Stimulated activated CD8-positive, alpha-beta memory T cell treated with anti-CD3 and anti-CD28 coated beads, Interleukin-4, amount 100 ng/mL, for 4 hours (primary cell): Measurements from ENCODE around the gene TXNDC17.
A peak's percentile ranks its signal among the peaks of the same experiment; 100 is the strongest.
"Not testable (repeated sequence)": the region's sequence is repeated elsewhere in the genome, so short reads cannot be mapped to it uniquely, and the experiment has no call there.

Source experiments
- DNase-seq, 2 donors: peaks; one replicate each; pipeline ENCODE4 v3.0.0-alpha.2; 2020; ENCODE audit warnings: low read depth in 2 of 2, low spot score in 1 of 2

TXNDC17 gene

GRCh38 chr17:6660101-6660500, 19.2 kb downstream of the TXNDC17 start:
- no peak for DNase-seq

DNA sequence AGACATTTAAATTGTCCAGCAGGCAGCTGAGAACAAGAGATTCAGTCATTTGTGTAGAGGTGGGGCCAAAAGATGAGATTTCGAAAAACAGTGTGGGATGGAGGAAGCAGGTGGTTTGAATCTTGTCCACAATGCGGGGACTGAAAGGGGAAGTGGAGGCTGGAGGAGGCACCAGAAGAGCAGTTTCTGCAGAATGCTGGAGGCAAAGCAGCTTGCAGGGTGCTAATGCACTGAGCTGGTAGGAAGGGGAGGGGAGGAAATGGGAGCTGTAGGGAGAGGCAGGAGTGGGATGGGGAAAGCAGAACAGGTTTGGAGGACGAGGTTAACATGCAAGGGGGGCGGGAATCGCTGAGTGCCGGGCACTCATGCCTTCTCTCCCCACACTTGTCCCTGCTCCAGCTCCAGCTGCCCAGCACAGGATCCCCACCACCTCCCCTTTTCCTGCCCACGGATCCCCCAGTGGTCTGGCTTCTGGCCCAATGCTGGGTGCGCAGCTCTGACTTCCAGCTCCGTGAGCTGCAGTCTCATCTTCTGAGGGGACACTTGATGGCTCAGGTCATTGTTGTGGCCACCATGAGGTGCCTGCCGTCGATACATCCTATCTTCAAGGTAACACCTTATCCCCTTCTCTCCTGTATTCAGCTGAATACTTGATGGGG, 20.1 kb downstream of the TXNDC17 start:
- no peak for DNase-seq

DNA sequence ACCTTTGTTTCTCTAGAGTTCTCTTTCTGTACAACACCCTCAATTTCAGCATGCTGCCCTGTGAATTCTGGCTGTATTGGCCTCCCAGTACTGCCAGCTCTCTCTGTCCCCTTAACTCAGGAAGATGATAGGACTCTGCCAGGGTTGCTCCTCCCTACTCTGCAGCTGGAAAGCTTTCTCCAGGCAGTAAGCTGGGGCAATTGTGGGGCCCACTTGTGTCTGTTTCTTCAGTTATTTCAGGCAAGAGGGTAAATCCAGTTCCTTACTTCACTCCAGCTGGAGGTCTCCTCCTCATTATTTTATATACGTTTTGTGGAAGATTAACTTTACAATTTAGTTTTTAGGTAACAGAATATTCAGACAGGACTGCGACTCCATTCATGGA, 20.6 kb downstream of the TXNDC17 start:
- DNase-seq: no peak

DNA sequence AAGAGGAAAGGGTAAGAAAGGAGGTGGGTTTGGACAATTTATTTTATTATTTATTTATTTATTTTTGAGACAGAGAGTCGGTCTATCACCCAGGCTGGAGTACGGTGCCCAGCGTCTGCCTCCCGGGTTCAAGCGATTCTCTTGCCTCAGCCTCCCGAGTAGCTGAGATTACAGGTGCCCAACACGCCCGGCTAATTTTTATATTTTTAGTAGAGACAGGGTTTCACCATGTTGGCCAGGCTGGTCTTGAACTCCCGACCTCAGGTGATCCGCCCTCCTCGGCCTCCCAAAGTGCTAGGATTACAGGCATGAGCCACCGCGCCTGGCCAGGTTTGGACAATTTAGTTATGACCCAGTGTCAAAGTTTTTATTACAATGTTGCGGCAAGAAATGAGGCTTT, 22.3 kb downstream of the TXNDC17 start:
- DNase-seq: not testable (repeated sequence)

- DNase-seq: peak in 1 of 2 donors; percentile 11
These were observed 25.2 kb downstream of the TXNDC17 start for GRCh38 chr17:6666077-6666521.

- no peak for DNase-seq
These were observed 25.7 kb downstream of the TXNDC17 start for GRCh38 chr17:6666557-6666956.

- no peak for DNase-seq
These were observed 26.7 kb downstream of the TXNDC17 start for GRCh38 chr17:6667516-6667915.

DNA sequence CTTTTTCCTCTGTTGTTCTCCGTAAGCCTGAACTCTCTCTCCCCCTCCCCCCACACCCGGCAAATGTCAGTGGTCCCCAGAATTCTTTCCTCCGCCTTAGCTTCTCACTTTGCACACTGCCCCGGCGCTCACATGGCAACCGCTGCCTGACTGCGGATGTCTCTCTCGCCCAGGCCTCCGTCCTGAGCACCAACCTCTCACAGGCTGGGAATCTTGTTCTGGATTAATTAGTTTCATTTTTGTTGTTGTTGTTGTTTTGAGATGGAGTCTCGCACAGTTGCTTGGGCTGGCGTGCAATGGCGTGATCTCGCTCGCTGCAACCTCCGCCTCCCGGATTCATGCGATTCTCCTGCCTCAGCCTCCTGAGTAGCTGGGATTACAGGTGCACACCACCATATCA, 27.4 kb downstream of the TXNDC17 start:
- no peak for DNase-seq

DNA sequence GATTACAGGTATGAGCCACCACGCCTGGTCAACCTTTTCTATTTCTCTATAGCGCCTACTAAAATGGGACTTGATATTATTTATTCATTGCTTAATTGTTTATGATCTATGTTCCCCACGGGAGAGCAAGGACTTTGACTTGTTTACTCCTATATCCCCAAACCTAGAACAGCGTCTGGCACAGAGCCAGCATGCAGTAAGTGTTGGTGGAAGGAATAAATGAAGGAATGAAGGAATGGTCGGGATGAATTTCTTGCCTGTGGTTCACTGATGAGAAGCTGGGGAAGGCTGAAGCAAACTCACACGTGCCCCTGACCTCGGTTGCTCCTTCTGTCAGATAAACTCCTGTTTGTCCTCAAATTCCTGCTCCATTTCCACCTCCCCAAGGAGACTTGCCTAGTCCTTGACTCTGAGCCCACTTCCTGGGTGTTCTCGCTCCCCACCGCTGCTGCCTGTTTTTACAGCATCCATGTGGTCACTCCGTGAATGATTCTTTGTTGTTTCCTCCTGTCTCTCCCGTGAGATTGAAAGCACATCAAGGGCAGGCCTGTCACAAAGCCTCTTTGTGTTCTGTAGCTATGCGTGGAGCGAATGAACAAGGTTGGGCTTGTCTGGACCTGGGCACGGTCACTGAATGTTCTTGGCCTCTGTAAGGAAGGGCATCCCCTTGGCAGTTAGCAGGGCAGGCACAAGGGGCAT, 28.0 kb downstream of the TXNDC17 start:
- no peak for DNase-seq

DNA sequence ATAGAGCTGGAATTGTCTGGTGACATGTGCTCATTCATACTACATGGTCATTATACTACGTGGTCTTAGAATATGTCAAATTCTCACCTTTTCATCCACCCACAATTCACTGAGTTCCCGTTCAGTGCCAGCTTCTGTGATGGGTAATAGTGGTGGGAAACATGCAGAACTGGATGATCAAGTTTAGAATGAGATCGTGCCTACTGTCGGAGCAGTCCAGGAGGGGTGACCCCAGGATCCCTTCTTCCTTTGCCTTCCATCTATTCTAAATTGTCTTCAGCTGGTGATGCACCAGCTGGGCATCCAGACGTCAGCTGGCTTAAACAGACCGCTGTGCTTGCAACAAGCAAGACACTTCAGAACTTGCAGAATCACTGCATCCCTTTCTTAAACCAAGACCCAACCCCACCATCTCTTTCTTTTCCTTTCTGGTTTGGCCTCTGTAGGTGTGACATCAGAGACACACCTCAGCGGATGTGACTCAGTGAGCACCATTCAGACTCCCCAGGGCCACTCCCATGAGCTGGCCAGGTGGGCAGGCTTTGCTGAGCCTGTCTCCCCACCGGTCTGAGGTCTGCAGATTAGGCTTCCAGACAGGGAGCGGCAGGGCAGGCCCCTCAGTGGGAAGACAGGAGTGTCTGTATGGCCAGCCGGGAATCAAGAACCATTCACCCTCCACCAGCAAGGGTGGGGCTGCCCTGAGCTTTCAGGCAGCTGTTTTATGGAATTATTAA, 28.8 kb downstream of the TXNDC17 start:
- no peak for DNase-seq

DNA sequence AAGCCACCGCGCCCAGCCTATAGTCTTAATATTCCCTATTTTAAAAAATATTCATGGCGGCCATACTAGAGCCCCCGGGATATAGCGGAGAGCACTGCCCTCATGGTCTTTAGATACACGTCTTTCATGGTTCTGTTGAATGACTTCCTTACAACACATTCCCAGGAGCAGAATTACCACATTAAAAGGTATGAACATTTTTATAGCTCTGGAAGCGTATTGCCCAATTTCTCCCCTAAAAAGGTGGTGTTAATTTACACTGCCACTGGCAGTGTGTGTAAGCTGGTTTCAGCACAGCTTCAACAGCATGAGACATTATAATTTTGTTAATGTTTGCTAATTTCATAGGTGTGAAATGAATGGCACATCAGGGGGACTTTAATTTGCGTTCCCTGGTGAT, 29.7 kb downstream of the TXNDC17 start:
- DNase-seq: no peak

GRCh38 chr17:6670999-6671398, 30.1 kb downstream of the TXNDC17 start:
- no peak for DNase-seq

DNA sequence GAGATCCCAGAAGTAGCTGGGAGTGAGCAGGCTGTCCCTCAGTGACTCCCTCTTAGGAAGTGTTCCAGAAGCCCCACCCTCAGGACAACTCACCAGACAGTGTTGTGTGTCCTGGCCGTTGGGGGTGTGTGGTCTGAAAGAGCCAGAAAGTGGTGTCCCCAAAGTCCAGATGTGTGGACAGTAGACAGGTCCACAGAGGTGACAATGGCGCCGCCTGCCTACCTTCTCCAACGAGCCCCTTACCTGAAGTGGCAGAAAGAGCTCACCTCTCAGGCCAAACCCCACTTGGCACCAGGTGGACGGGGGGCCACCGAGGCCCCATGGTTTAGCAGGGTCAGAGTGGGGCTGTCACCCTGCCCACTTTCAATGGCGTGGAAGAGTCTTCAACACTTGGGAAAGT, 30.6 kb downstream of the TXNDC17 start:
- DNase-seq: no peak

DNA sequence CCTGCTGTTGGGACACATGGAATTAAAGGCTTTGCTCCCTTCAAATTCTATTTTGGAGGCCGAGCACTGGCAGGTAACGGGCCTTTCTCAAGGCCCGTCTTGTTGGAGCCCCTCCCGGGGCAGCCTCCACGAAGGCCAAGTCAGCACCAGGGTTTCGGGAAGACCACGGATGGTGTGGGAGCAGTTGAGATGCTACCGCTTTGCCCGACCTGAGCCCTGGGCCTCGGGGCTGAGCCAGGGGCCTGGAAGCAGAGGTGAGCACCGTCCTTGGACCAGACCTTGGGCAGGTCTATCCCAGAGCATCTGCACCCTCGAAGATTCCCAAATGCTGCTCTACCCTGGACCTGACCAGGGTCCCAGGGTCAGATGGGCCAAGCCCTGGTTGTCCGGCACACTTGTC, 33.7 kb downstream of the TXNDC17 start:
- DNase-seq: no peak

GRCh38 chr17:6675201-6675825, 34.5 kb downstream of the TXNDC17 start:
- DNase-seq: no peak

- no peak for DNase-seq
These were observed 35.9 kb downstream of the TXNDC17 start for GRCh38 chr17:6676802-6677157.

GRCh38 chr17:6677158-6677831, 36.4 kb downstream of the TXNDC17 start:
- no peak for DNase-seq

- DNase-seq: no peak
These were observed 37.1 kb downstream of the TXNDC17 start for GRCh38 chr17:6677946-6678345.

GRCh38 chr17:6679241-6679640, 38.4 kb downstream of the TXNDC17 start:
- DNase-seq: no peak

DNA sequence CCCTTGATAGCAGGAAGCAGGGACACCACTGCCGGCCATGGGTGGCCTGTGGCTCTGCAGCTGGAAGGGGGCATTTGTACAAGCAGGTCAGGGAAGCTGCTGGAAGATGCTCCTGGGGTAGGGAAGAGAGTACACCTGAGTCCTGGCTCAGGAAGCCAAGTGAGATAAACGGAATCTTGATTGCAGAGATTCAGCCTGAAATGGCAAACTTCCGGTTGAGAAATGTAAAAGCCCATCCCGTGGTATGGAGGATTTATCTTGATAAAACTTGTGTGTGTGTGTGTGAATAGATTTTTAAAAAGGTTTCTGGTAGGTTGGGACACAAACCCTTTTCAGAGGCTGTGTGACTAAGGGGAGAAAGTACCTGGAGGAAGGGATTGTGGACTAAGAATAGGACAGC, 40.3 kb downstream of the TXNDC17 start:
- DNase-seq: no peak

DNA sequence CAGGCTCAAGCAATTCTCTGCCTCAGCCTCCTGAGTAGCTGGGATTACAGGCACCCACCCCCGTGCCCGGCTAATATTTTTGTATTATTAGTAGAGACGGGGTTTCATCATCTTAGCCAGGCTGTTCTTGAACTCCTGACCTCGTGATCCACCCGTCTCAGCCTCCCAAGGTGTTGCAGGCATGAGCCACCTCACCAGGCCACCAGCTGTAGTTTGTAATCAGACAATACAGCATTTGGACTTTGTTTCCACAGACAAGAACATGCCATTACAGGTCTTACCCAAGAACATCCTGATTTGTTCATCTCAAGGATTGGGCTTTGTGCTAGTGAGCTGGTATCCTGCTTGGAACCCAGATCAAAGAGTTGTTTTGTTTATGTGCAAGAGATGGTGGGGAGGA, 40.8 kb downstream of the TXNDC17 start:
- no peak for DNase-seq
